Lower leg skin (tissue), 3 donors: ENCODE data around the gene FOXP1.

Experiments
- POLR2A ChIP-seq, 2 donors: fragments of 450-650 bp; IDR thresholded peaks; one replicate each; pipeline ENCODE4 v1.6.1; 2016 to 2017; ENCODE audit warnings: antibody characterized with exemption in 2 of 2, mild to moderate bottlenecking in 1 of 2, moderate library complexity in 1 of 2
- TF ChIP-seq, protein P1 (sequence below), 3 donors: fragments of 450-650 bp; IDR thresholded peaks; one replicate each; pipeline ENCODE4 v1.5.1; 2016; ENCODE audit warnings: antibody characterized with exemption in 3 of 3, mild to moderate bottlenecking in 3 of 3, moderate library complexity in 2 of 3

DNA sequence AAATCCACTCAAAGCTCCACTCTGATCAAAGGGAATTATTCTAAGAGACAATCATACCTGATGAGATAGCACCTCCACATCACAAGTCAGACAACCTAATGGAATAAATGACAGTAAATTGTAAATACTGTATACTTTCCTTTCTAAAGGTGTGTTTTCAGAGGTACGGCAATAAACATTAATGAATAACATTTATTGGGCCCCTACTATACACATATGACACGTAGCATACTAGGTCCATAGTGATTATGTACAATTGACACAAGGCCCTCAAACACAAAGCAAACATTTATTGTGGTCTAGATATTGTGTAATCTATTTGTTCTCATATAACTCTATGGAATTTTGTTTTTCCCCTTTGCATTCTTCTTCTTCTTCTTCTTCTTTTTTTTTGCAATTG, 429.8 kb downstream of the FOXP1 start:
- TF ChIP-seq, protein P1, sequence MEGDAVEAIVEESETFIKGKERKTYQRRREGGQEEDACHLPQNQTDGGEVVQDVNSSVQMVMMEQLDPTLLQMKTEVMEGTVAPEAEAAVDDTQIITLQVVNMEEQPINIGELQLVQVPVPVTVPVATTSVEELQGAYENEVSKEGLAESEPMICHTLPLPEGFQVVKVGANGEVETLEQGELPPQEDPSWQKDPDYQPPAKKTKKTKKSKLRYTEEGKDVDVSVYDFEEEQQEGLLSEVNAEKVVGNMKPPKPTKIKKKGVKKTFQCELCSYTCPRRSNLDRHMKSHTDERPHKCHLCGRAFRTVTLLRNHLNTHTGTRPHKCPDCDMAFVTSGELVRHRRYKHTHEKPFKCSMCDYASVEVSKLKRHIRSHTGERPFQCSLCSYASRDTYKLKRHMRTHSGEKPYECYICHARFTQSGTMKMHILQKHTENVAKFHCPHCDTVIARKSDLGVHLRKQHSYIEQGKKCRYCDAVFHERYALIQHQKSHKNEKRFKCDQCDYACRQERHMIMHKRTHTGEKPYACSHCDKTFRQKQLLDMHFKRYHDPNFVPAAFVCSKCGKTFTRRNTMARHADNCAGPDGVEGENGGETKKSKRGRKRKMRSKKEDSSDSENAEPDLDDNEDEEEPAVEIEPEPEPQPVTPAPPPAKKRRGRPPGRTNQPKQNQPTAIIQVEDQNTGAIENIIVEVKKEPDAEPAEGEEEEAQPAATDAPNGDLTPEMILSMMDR (IDR thresholded peaks at IDR 0.05), result no peak
- no peak for TF ChIP-seq POLR2A (IDR thresholded peaks at IDR 0.05)
